ENCODE data around the gene RXRB. TPM values are rescaled to one million over a fixed set of nuclear protein-coding genes. Genes with fewer than 3 reads are reported as not detected.

Gene RXRB
- total RNA-seq = 15.4 and 26.1 TPM in 2 replicates

DNA sequence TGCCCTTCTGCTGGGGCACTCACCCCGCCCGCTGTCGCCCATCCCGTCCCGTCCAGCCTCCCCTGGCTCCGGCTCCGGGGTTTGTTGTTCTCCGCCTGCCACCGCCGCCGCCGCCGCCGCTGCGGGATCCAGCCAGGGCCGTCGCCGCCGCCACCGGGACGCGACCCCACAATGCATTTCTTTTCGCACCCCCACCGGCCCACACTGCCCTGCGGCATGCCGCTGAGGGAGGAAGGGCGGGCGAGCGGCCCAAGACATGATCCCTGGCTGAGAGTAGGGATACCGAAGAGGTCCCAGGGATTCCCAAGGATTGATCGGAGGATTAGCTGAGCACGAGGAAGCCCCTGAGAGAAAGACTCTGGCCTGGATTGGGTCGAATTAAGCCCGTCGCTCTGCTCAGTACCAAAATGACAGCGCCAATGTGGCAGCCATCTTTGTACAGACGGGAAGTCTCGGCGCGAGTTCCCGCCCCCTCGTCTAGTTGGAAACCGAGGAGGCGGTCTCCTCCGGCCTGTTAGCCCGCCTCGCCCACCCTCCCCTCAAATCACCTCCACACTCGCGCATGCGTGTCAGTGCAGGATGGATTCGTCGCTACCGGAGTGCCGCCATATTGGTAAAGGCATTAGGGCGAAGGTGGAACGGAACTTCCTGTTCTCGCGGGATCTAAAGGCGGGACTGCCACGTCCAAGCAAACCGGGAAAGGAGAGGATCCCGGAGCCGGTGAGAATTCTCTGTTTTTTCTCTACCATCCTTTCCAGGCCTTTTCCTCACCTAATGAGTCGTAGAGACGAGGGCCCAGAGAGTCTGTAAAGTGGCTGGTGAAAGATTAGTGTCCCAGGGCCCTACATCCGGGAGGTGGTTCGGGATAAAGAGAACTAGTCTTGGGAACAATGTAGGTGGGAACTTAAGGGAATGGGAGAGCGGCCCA is at the start of gene RXRB, which contains the start of gene SLC39A7:
TSS of gene RXRB (minus strand) at position 447 of the 928 bp plus-strand sequence. CDS start at position 258, 189 bp downstream.
TSS of gene SLC39A7 (plus strand) at position 649 of the 928 bp plus-strand sequence. CDS start 379 bp downstream, outside the sequence.

DNA sequence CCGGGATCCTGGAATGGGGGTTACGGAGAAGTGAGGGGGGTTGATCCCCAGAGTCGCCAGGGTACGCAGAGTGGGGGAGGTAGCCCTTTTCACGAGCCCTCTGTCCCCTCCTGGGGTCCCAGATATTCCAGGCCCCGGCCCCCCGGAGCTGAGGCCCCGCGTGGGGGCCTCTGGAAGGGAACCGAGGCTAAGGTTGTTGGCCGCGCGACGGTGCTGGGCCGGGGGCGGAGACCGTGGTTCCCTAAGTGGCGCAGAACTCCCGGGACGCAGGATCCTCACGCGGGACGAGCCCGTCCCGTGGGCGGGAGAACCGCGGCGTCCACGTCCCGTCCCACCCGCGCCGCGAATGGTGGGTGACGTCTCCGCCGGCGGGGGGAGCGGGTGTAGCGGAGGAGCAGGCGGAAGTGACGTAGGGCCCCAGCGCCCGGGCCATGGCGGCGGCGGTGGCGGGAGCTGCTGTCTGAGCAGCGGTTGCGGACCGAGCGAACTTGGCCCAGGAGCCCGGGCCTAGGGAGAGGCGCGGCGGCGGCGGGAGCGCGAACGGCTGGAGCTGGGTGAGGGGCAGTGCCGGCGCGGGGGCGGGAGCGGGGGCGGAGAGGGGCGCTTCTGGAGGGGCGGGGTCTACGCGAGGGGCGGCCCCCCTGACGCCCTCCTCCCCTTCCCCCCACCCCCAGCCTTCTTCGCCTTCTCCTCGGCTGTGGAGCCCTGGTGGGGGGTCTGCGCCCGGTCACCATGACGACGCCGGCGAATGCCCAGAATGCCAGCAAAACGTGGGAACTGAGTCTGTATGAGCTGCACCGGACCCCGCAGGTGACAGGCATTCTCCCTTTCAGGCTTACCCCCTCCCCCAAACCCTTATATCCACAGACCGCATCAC is 7.9 kb upstream of the RXRB start, which contains the start of gene RING1:
TSS of gene RING1 (plus strand) at position 410 of the 877 bp plus-strand sequence. CDS start at position 733, 323 bp downstream.

DNA sequence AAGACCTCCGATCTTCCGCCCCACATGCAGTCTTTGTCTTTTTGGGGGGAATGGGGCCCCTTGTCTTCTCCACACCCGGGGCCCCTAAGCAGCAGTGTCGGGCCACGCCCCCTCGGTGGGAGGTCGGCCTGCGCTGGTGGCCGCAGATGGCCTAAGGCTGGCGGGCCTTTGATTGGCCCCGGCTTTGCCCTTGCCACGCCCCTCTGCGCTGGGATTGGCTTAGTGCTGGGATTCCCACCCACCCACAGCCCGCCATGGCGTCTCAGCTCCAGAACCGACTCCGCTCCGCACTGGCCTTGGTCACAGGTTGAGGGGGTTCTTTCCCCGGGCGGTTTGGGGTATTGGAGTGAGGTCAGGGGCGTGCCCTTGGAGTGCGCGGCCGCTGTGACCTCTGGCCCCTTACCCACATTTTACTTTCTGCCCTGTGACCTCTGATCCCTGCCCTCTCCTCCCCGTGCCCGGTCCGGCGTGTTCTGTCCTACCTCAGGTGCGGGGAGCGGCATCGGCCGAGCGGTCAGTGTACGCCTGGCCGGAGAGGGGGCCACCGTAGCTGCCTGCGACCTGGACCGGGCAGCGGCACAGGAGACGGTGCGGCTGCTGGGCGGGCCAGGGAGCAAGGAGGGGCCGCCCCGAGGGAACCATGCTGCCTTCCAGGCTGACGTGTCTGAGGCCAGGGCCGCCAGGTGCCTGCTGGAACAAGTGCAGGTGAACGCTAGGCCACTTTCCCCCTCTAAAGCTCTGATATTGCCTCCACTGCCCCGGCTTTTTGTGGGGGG is 4.1 kb upstream of the RXRB start, which contains the start of gene HSD17B8:
TSS of gene HSD17B8 (plus strand) at position 241 of the 776 bp plus-strand sequence. CDS start at position 255, 14 bp downstream.

DNA sequence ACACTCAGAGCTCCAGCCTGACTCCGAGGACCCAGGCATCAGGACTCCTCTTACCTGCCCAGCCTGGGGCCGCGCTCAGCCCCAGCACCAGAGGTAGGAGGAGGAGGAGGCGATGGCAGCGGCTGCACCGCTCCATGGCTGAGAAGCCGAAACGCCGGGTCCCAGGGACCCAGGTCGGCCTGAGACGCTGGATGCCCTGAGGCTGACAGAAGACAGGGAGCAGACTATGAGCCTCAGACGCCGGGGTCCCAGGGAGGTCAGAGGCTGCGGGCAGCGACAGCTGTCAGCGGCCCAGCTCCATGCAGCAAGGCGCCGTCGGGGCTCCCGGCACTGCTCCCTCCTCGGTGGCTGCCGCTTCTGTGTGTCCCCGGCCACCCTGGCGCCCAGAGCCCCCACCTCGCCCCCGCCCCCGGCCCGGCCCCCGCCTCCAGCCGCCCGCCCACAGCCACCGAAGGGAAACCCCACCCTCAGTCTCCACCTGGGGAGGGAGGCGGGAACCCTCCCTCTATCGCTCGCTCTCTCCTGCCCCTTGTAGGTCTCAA is 8.3 kb downstream of the RXRB start, which contains the start of gene COL11A2:
TSS of gene COL11A2 (minus strand) at position 363 of the 542 bp plus-strand sequence. CDS start at position 136, 227 bp downstream.

Other genes with a start within 250 kb of the RXRB start
- 1.1 and 2.6 TPM in 2 replicates for gene HLA-DMA, start 247.6 kb downstream of the RXRB start, total RNA-seq
- 46.0 and 74.8 TPM in 2 replicates for gene BRD2, start 232.1 kb downstream of the RXRB start, total RNA-seq
- 0.16 TPM in 1 of 2 replicates, not detected in the other for gene HLA-DOA, start 191.1 kb downstream of the RXRB start, total RNA-seq
- 10.8 and 12.3 TPM in 2 replicates for gene HLA-DPA1, start 127.0 kb downstream of the RXRB start, total RNA-seq
- gene HLA-DPB1, start 124.7 kb downstream of the RXRB start, total RNA-seq = 18.9 and 33.0 TPM in 2 replicates
- gene COL11A2, start 8.2 kb downstream of the RXRB start, total RNA-seq = 0.16 and 0.38 TPM in 2 replicates
- 72.4 and 109 TPM in 2 replicates for gene SLC39A7, start 202 bp upstream of the RXRB start, total RNA-seq
- 8.1 and 11.0 TPM in 2 replicates for gene HSD17B8, start 4.0 kb upstream of the RXRB start, total RNA-seq
- gene RING1, start 7.8 kb upstream of the RXRB start, total RNA-seq = 21.0 and 31.4 TPM in 2 replicates
- gene VPS52, start 71.2 kb upstream of the RXRB start, total RNA-seq = 27.5 and 44.3 TPM in 2 replicates
- gene RPS18, start 71.4 kb upstream of the RXRB start, total RNA-seq = 3,373 and 4,771 TPM in 2 replicates
- 4.8 and 10.0 TPM in 2 replicates for gene B3GALT4, start 76.5 kb upstream of the RXRB start, total RNA-seq
- 59.7 and 74.5 TPM in 2 replicates for gene WDR46, start 88.6 kb upstream of the RXRB start, total RNA-seq
- gene PFDN6, start 88.9 kb upstream of the RXRB start, total RNA-seq = 34.9 and 35.5 TPM in 2 replicates
- gene RGL2, start 98.3 kb upstream of the RXRB start, total RNA-seq = 39.8 and 52.5 TPM in 2 replicates
- 67.3 and 138 TPM in 2 replicates for gene TAPBP, start 113.4 kb upstream of the RXRB start, total RNA-seq
- gene ZBTB22, start 117.1 kb upstream of the RXRB start, total RNA-seq = 13.4 and 21.8 TPM in 2 replicates
- gene DAXX, start 122.3 kb upstream of the RXRB start, total RNA-seq = 43.7 and 69.9 TPM in 2 replicates
- gene KIFC1, start 191.2 kb upstream of the RXRB start, total RNA-seq = 14.0 and 25.6 TPM in 2 replicates
- gene PHF1, start 210.3 kb upstream of the RXRB start, total RNA-seq = 9.4 and 16.7 TPM in 2 replicates
- gene CUTA, start 217.4 kb upstream of the RXRB start, total RNA-seq = 52.1 and 53.3 TPM in 2 replicates
- 1.5 and 2.6 TPM in 2 replicates for gene SYNGAP1, start 219.4 kb upstream of the RXRB start, total RNA-seq